ENCODE data around the gene RGCC. TPM values are rescaled to one million over a fixed set of nuclear protein-coding genes. Genes with fewer than 3 reads are reported as not detected.

RGCC gene
- total and polyA plus RNA-seq, 2 donors (not counting 3 experiments of a cell fraction or from before 2014, with no cell fraction given) = 112 to 138 TPM

DNA sequence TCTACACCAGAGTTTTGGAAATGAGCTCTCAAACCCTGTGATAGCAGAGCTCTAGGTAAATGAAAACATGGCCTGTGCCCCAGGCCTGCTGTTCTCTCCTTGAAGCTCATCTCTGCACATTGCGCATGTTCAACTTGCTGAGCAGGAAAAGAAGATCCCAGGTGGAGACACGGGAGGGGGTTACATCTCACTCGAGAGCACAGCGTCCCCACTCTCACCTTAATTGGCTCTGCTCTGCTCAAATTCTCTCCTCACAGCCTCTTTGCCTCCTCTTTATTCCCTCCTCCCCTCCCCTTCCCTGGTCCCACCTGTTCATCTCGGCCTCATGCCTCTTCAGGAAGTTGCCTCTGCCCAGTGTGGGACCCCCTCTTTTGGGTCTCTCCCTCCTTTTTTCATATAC, 44.7 kb downstream of the RGCC start:
- Histone ChIP-seq H3K36me3 (ENCODE audit: control insufficient read depth in 2 of 2, extremely low read depth in 1 of 2, insufficient read depth in 2 of 2, low read length in 2 of 2) (no peaks in the 10 kb centered on the region), H3K9ac (replicated peaks; ENCODE audit: extremely low read depth, insufficient read depth, low read length) (no peak overlapping the region), H2AFZ (ENCODE audit: low read depth, low read length) (no peak overlapping the region), H3K9me3 (replicated peaks; ENCODE audit: control insufficient read depth, insufficient read depth, low read length) (no peaks in the 10 kb centered on the region), H3K79me2 (ENCODE audit: control insufficient read depth, insufficient read depth, low read length) (no peaks in the 10 kb centered on the region), H3K27me3 (ENCODE audit: control insufficient read depth in 2 of 2, insufficient read depth in 2 of 2, low read length in 2 of 2) (peaks cover 4 to 11% of the 10 kb centered on the region in 2 experiments), H3K27ac (ENCODE audit: insufficient read depth, low read depth, low read length) (no peak overlapping the region), H3K9me1 (replicated peaks; ENCODE audit: control insufficient read depth, extremely low read depth, insufficient read depth, low read length) (no peaks in the 10 kb centered on the region), H4K20me1 (replicated peaks; ENCODE audit: control insufficient read depth, extremely low read depth, insufficient read depth, low read length) (no peaks in the 10 kb centered on the region), H3K4me2 (ENCODE audit: insufficient read depth, low read length) (no peak overlapping the region), H3K4me1 (ENCODE audit: control insufficient read depth, extremely low read depth, insufficient read depth, low read length) (no peaks in the 10 kb centered on the region), H3K4me3 (replicated peaks in 1 of 3; ENCODE audit: insufficient read depth in 1 of 3, low read depth in 1 of 3, low read length in 3 of 3) (no peak overlapping the region)
- DNase-seq (ENCODE audit: low read depth, low spot score) (no peak), FAIRE-seq (no peak)
- POLR2A ChIA-PET = no interaction called here
- intact Hi-C loops (cut with micrococcal nuclease) = no loop called here
- TF ChIP-seq FOS (IDR thresholded peaks at IDR 0.05; ENCODE audit: borderline replicate concordance, insufficient read depth, low read length) (no peak), POLR2A (IDR thresholded peaks at IDR 0.05; ENCODE audit: low read depth, low read length) (no peak), POLR2AphosphoS5 (IDR thresholded peaks at IDR 0.05; ENCODE audit: insufficient read depth, low read depth, low read length) (no peak), GATA2 (IDR thresholded peaks at IDR 0.05; ENCODE audit: insufficient read depth, insufficient read length, low read depth, low read length) (no peak), MYC (IDR thresholded peaks at IDR 0.05; ENCODE audit: low read depth, low read length) (no peak)
- TF ChIP-seq, protein P1, sequence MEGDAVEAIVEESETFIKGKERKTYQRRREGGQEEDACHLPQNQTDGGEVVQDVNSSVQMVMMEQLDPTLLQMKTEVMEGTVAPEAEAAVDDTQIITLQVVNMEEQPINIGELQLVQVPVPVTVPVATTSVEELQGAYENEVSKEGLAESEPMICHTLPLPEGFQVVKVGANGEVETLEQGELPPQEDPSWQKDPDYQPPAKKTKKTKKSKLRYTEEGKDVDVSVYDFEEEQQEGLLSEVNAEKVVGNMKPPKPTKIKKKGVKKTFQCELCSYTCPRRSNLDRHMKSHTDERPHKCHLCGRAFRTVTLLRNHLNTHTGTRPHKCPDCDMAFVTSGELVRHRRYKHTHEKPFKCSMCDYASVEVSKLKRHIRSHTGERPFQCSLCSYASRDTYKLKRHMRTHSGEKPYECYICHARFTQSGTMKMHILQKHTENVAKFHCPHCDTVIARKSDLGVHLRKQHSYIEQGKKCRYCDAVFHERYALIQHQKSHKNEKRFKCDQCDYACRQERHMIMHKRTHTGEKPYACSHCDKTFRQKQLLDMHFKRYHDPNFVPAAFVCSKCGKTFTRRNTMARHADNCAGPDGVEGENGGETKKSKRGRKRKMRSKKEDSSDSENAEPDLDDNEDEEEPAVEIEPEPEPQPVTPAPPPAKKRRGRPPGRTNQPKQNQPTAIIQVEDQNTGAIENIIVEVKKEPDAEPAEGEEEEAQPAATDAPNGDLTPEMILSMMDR (IDR thresholded peaks at IDR 0.05; ENCODE audit: extremely low read depth in 1 of 2, insufficient read depth in 1 of 2, low read depth in 1 of 2, low read length in 2 of 2) = no peak
- TF ChIP-seq, protein P2, sequence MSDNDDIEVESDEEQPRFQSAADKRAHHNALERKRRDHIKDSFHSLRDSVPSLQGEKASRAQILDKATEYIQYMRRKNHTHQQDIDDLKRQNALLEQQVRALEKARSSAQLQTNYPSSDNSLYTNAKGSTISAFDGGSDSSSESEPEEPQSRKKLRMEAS (IDR thresholded peaks at IDR 0.05; ENCODE audit: insufficient read depth, insufficient read length) = no peak
- BruUV-seq (replicated peaks) = no TSS peak
- CTCF ChIA-PET = interaction anchor here (1.0 kb wide), 1 partner anchor 151 kb away, joined by 3 read pairs; no protein-coding TSS in a partner anchor
- dilution Hi-C loops (cut with MboI; ENCODE audit: extremely low pct_ligation_motif_present, low sequenced_read_pairs) = no loop called here
